VCaP (cell line): ENCODE measurements around the gene RAP1A.

ENCODE experiments used
- H3K27ac ChIP-seq: fragments of 450-650 bp; 2 replicates; pipeline ENCODE4 v1.5.1; 2017
- CTCF ChIP-seq: fragments of 450-650 bp; conservative IDR thresholded peaks from 2 replicates; pipeline ENCODE4 v1.5.1; 2017; ENCODE audit warnings: mild to moderate bottlenecking, moderate library complexity

RAP1A gene

GRCh38 chr1:111709986-111710385 is 90.4 kb downstream of the RAP1A start:
- no peak for TF ChIP-seq CTCF
- H3K27ac ChIP-seq, result no peak overlapping the region

- no peak overlapping the region for H3K27ac ChIP-seq
- TF ChIP-seq CTCF, result no peak
These were observed 96.7 kb downstream of the RAP1A start for GRCh38 chr1:111716333-111716732.

- TF ChIP-seq CTCF, result no peak
- no peak overlapping the region for H3K27ac ChIP-seq
These were observed 97.9 kb downstream of the RAP1A start for GRCh38 chr1:111717450-111717849.

GRCh38 chr1:111719135-111719534 is 99.5 kb downstream of the RAP1A start:
- H3K27ac ChIP-seq, result no peak overlapping the region
- TF ChIP-seq CTCF, result no peak

- TF ChIP-seq CTCF, result no peak
- no peak overlapping the region for H3K27ac ChIP-seq
These were observed 100.1 kb downstream of the RAP1A start for GRCh38 chr1:111719674-111720132.

- H3K27ac ChIP-seq, result no peak overlapping the region
These were observed 100.8 kb downstream of the RAP1A start for GRCh38 chr1:111720274-111720976.

More at GRCh38 chr1:111720274-111720976, 100.8 kb downstream of the RAP1A start:
- TF ChIP-seq CTCF, result no peak
